GM20431 (cell line): ENCODE results near the gene SUN3.

Experiments
- in situ Hi-C: fragments of 300-500 bp; cut with MseI, MboI; formaldehyde crosslinking; loops from one replicate; pipeline ENCODE4 v1.15.0; 2020; ENCODE audit warnings: low sequenced_read_pairs; ENCODE audit not compliant: unreplicated experiment

Gene SUN3

DNA sequence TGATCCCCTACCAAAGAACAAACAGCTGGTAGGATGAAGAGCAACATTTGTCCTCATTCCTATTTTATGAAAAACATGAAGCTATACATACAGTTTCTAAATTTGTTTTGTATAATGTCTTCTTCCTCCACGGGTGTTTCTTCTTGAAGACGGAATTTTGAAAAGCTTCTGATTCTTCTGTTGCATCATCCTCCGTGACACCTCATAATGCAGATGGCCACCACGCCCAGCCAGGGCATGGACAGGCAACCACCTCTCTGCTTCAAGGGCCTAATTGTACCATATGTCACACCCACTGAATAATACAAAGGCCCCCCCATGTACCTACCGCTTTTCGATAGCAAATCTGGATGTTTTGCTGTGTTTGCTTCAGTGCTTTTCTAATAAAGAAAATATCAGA, at the start of gene SUN3:
Gene SUN3 (minus strand): TSS at position 170 of the 400 bp plus-strand sequence. CDS start 169 bp downstream, at position 1.
- in situ Hi-C loops = no loop called here

DNA sequence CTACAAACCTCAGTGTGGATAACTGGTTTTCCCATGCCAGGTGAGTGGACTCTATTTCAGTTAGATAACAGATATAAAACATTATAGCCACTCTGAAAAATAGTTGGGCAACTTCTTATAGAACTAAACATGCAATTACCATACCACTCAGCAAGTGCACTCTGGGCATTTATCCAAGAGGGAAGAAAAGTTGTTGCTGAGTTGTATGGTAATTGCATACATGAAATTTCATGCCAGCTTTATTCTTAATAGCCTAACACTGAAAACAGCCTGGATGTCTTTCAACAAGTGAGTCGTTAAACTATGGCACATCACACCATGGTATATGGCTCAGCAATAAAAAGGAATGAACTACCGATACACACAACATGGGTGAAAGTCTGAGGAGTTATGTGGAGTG, 49.6 kb upstream of the SUN3 start:
- in situ Hi-C loops = no loop called here

DNA sequence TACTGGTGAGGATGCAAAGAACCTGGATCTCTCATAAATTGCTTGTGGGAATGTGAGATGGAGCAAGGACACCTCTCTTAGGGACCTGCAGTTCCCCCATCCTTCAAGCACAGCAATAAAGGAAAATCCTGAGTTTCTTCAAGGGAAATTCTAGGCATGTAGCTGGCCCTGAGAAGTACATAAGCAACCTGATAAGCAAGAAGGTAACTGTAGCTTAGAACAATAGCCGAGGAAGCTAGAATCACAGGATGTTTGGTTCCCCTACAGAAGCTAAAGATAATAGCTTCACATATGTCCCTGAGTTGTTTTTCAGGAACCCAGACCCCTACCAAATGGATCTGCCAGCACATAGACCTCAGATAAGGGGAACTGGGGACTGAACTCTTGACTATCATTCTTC, 48.5 kb upstream of the SUN3 start:
- in situ Hi-C loops = no loop called here

DNA sequence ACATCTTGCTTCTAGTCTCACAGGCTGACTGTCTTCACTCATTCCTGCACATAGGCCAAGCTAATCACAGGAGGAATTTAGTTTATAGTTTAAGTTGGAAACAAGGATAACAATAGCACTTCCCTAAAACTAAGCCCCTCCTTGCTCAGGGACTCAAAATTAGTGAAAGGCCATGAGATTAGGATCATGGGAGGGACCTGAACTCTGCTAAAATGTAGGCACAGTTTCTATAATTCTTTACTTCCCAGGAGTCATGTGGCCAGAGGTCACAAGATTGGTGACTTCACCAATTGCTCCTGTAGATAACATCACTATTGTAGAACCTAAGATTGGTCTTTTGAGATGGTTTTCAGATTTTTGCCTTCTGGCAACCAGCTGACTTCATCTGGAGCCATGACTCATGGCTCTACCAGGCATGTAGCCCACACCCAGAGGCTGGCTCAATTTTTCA, 45.3 kb upstream of the SUN3 start:
- in situ Hi-C loops = no loop called here

GRCh38 chr7:48067475-48067874, 38.6 kb upstream of the SUN3 start:
- in situ Hi-C loops = no loop called here

- in situ Hi-C loops = no loop called here
Observed at GRCh38 chr7:48063985-48064384, 35.1 kb upstream of the SUN3 start.

GRCh38 chr7:48059706-48060105, 30.8 kb upstream of the SUN3 start:
- in situ Hi-C loops = no loop called here

DNA sequence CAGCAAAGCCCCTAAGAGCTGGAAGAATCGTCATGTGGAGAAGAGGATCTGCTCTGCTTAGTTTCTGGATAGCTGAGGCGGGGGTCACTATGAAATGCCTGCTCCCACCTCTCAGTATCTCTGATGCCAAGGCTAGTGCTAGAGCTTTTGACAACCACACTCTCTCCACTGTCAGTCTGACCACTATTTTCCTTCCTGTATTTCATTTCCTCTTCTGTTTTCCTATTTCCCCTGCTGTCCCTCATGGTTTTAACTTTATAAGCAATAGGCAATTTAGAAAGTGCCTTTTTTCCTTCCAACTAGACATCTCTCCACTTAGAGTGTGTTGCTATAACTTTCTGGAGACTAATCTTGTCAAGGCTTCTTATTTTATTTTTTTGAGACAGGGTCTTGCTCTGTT, 30.1 kb upstream of the SUN3 start:
- in situ Hi-C loops = no loop called here

DNA sequence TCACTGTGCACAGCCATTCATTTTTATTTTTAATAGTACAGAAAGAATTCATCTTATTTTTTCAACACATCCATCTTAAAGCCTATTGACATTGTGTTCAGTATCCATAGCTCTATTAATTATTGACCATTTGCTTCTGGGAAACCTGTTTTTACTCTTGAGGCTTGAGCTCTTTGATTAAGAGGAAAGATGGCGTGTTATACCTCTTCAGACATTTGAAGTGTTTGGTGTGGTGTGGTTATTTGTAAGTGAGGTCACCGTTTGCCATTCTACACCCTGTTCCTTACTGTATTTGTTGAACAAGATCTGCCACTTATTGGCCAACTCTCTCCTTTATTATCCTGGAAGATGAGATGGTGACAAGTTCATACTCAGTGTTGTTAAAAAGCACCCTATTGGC, 24.8 kb upstream of the SUN3 start:
- in situ Hi-C loops = no loop called here

GRCh38 chr7:48052748-48053147, 23.8 kb upstream of the SUN3 start:
- in situ Hi-C loops = no loop called here

DNA sequence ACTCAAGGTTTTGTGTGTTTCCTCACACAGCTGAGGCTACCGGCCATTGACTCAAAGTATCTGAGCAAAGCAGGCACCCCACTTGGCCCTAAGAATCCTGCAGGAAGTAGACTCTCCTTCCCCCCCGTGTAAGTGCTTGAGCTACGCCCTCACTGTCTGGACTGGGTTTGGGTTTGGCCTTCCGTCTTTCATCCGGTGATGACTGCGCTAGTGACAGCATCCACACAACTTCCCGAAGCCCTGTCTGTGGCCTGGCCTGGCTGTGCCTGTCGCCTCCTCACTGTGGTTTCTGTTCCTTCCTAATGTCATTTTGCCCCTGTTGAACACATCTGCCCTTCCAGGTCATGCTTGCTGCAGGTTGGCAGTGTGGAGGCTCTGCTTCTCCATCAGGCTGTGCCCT, 20.9 kb upstream of the SUN3 start:
- in situ Hi-C loops = no loop called here

DNA sequence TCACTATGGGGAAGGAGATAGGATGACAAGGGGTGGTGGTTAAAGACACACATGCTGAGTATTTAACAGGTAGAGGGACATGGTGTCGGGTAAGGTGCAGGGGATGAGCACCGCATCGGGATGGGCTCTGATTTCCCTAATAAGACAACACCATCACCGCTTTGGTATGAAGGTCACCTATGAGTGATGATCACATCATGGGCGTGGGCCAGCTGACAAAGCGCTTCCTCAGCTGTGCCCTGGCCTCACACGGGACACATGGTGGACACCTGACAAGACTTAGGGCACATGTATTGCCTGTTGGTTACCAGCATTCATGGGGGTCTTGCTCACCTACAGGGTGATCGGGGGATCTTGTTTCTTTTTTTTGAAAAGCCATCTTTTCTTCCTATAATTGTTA, 19.2 kb upstream of the SUN3 start:
- in situ Hi-C loops = no loop called here

GRCh38 chr7:48046458-48046857, 17.6 kb upstream of the SUN3 start:
- in situ Hi-C loops = no loop called here

- in situ Hi-C loops = no loop called here
Observed at GRCh38 chr7:48045195-48045765, 16.4 kb upstream of the SUN3 start.

- in situ Hi-C loops = no loop called here
Observed at GRCh38 chr7:48042636-48043035, 13.7 kb upstream of the SUN3 start.

GRCh38 chr7:48042216-48042615, 13.3 kb upstream of the SUN3 start:
- in situ Hi-C loops = no loop called here

DNA sequence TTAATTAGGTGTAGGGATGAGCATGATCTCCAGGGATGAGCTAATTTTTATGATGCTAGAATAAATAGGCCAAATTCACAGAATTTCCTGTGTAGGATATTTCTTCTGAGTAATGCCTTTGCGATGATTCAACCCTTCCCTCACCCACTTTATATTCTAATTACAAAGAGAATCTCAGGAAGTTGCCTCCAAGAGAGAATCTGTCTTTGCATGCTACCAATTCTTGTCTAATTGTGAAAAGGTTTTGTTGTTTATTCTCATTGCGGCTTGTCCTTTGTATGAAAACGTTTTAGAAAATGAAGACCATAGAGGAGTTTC, 12.7 kb upstream of the SUN3 start:
- in situ Hi-C loops = no loop called here

DNA sequence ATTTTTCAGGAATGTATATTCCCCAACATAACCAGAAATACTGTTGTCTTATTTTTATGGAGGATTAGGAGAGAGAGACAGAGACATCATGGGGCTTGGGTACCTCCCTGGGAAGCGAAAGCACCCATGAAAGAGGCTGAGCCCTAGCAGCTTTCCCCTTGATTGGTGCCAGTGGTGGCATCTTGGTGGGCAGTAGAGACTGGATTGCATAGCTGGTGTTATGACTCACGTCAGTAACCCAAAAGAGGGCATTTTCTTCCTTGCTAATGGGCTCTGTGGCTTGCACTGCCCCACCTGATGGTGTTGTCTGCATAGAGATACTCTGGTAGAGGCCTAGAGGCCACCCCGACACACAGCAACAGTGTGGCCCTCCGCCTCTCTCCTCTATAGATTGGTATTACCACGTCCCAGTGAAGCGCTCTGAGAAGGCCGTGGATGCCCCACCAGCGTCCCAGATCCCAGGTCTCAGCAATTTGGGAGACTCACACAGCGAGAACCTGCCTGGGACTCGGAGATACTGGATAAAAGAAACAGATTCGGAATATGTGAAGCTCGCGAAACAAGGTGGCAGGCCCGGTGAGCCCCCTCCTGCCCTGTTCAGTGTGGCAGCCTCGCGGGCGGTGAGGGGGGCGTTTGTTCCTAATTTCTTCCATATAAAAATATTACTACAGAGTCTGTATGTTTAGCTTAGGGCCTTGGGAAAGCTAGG, 12.2 kb upstream of the SUN3 start:
- in situ Hi-C loops = no loop called here

- in situ Hi-C loops = no loop called here
Observed at GRCh38 chr7:48038815-48039506, 10.1 kb upstream of the SUN3 start.

DNA sequence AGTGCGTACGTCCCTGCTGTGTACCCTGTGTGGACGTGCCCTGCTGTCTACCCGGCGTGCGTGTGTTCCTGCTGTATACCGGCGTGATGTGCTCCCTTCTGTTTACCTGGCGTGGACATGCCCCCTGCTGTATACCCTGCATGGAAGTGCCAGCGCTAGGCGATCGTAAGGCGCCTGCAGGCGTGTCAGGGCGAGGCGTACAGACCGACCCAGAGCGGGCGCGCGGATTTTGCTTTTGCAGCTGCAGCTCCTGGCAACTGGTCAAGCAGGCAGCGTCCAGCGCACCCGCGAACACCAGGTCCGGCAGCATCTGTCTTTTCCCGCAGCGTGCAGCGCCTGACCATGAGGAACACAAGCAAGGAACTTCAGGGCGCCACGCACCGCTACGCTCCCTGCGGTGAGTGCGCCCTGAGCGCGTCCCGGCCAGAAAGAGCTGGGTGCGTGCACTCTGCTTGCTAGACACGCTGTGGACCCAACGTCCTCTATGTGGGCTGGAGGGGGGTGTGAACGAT, 7.1 kb upstream of the SUN3 start:
- in situ Hi-C loops = no loop called here

- in situ Hi-C loops = no loop called here
Observed at GRCh38 chr7:48035301-48035966, 6.5 kb upstream of the SUN3 start, which contains the start of gene C7orf57. Gene C7orf57 (plus strand): TSS chr7:48035543. CDS start chr7:48036309, 766 bp downstream.
